ENCODE data around the gene RFXAP.

RFXAP gene

GRCh38 chr13:36870050-36870692 is 51.1 kb downstream of the RFXAP start:
- DNase-seq, result no peak

DNA sequence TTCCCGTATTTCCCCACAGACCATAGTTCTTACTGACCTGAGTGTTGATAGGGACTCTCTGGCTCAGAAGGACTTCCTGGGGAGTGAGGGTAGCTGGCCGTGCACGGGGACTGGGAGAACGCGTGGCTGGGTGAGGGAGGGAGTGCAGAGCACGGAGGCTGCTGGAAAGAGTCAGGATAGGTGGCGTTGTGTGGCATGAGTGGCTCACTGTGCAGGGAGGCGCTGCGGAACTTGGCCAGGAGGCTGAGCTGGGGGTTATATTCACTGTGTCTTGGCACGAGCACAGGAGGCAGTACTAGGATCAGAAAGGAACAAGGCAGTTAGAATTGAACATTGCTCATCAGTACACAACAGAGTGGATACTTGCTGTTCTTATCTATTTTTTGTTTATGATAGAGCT is 53.6 kb downstream of the RFXAP start:
- no peak for DNase-seq

GRCh38 chr13:36875431-36875830 is 56.4 kb downstream of the RFXAP start:
- DNase-seq, result peak; percentile 16 to 44

- no peak for DNase-seq
These were observed 56.9 kb downstream of the RFXAP start for GRCh38 chr13:36875961-36876360.

Data from NCI-H187 (cell line).